PFSK-1 (cell line): ENCODE measurements around the gene PNLDC1.

ENCODE experiments used
- FOXP2 ChIP-seq: optimal IDR thresholded peaks from 2 replicates; pipeline ENCODE3; 2011; ENCODE audit warnings: borderline replicate concordance, control low read depth, inconsistent platforms; ENCODE audit not compliant: insufficient read depth; ENCODE audit errors: extremely low read length, extremely low read depth
- POLR2AphosphoS5 ChIP-seq: IDR thresholded peaks from 2 replicates; pipeline ENCODE4 v1.6.1; 2012; ENCODE audit warnings: low read depth, mild to moderate bottlenecking, control low read depth, low read length, moderate library complexity
- SIN3A ChIP-seq: IDR thresholded peaks from 2 replicates; pipeline ENCODE4 v1.6.1; 2012; ENCODE audit warnings: mild to moderate bottlenecking, low read length, moderate library complexity, borderline replicate concordance; ENCODE audit not compliant: insufficient read depth
- TAF1 ChIP-seq: IDR thresholded peaks from 2 replicates; pipeline ENCODE4 v1.6.1; 2012; ENCODE audit warnings: low read length, control low read depth, borderline replicate concordance; ENCODE audit not compliant: insufficient read depth
- TF ChIP-seq, protein P1 (sequence below), 2 experiments: IDR thresholded peaks; 2 replicates each; pipeline versions ENCODE4 v1.6.1 to v1.8.0; 2011 to 2012; ENCODE audit warnings: low read depth in 2 of 2, low read length in 2 of 2, control low read depth in 1 of 2, inconsistent platforms in 1 of 2, mild to moderate bottlenecking in 1 of 2, moderate library complexity in 1 of 2; ENCODE audit not compliant: insufficient read depth in 1 of 2

Gene PNLDC1

DNA sequence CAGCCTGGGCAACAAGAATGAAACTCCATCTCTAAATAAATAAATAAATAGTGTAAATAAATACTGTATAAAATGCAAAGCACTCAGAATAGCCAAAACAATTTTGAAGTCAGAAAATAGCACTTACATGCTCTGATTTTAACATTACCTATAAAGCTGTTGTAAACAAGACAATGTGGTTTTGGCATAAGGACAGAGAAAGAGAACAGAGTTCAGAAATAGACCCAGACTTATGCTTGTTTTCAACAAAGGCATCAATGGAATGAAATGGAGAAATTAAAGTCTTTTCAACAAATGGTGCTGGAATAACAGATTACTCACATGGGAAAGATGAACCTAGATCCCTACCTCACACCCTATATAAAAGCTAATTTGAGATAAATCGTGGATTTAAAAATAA lies 27.9 kb upstream of the PNLDC1 start:
- no peak for TF ChIP-seq POLR2AphosphoS5
- TF ChIP-seq FOXP2, result no peak
- TF ChIP-seq, protein P1, sequence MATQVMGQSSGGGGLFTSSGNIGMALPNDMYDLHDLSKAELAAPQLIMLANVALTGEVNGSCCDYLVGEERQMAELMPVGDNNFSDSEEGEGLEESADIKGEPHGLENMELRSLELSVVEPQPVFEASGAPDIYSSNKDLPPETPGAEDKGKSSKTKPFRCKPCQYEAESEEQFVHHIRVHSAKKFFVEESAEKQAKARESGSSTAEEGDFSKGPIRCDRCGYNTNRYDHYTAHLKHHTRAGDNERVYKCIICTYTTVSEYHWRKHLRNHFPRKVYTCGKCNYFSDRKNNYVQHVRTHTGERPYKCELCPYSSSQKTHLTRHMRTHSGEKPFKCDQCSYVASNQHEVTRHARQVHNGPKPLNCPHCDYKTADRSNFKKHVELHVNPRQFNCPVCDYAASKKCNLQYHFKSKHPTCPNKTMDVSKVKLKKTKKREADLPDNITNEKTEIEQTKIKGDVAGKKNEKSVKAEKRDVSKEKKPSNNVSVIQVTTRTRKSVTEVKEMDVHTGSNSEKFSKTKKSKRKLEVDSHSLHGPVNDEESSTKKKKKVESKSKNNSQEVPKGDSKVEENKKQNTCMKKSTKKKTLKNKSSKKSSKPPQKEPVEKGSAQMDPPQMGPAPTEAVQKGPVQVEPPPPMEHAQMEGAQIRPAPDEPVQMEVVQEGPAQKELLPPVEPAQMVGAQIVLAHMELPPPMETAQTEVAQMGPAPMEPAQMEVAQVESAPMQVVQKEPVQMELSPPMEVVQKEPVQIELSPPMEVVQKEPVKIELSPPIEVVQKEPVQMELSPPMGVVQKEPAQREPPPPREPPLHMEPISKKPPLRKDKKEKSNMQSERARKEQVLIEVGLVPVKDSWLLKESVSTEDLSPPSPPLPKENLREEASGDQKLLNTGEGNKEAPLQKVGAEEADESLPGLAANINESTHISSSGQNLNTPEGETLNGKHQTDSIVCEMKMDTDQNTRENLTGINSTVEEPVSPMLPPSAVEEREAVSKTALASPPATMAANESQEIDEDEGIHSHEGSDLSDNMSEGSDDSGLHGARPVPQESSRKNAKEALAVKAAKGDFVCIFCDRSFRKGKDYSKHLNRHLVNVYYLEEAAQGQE (IDR thresholded peaks at IDR 0.05; ENCODE audit: insufficient read depth in 1 of 2, low read depth in 2 of 2, low read length in 2 of 2), result no peak
- no peak for TF ChIP-seq TAF1

DNA sequence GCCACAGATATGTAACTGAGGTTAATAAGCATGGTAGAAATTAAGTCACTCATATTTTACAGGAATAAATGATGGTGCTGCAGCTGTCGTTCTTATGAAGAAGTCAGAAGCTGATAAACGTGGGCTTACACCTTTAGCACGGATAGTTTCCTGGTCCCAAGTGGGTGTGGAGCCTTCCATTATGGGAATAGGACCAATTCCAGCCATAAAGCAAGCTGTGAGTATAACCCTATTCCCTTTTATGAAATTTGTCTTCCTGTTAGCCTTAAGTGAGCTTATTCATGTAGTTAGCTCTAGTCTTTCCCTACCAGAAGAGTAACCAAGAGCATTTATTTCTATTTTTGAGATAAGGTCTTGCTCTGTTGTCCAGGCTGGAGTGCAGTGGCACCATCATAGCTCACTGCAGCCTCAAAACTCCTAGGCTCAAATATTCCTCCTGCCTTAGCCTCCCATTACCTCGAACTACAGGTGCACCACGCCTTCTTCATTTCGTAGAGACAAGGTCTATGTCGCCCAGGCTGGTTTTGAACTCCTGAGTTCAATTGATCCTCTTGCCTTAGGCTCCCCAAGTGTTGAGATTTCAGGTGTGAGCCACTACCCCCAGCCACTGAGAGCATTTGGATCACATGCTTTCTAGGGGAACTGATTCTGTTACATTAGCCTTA lies 22.7 kb upstream of the PNLDC1 start:
- TF ChIP-seq, protein P1 (IDR thresholded peaks at IDR 0.05; ENCODE audit: insufficient read depth in 1 of 2, low read depth in 2 of 2, low read length in 2 of 2), result no peak
- TF ChIP-seq FOXP2 (no peak), SIN3A (no peak), TAF1 (no peak)

DNA sequence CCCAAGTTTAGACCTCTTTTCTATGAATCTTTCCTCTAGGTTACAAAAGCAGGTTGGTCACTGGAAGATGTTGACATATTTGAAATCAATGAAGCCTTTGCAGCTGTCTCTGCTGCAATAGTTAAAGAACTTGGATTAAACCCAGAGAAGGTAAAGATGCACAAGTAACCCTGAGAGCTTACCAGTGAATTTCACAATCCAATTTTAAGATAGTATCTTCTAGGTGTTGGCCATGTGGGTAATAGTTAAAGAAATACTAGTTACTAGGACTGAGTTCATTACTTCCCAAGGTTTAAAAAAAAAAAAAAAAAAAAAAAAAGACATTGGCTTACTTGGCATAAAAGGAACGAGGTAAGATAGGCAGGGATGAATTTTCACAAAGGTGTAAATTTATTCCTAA lies 21.9 kb upstream of the PNLDC1 start:
- no peak for TF ChIP-seq POLR2AphosphoS5

DNA sequence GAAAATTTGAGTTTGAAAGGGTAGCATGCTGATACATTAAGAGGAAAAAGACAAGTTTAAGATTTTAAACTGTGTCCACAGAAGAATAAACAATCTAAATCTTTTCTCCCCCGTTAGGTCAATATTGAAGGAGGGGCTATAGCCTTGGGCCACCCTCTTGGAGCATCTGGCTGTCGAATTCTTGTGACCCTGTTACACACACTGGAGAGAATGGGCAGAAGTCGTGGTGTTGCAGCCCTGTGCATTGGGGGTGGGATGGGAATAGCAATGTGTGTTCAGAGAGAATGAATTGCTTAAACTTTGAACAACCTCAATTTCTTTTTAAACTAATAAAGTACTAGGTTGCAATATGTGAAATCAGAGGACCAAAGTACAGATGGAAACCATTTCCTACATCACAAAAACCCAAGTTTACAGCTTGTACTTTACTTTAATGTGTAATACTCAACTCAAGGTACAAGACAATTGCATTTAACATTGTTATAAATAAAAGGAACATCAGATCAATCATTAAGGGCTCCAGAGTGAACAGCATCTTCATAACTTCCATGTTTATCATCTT lies 21.5 kb upstream of the PNLDC1 start:
- TF ChIP-seq TAF1, result no peak
- TF ChIP-seq FOXP2, result no peak
- no peak for TF ChIP-seq SIN3A

DNA sequence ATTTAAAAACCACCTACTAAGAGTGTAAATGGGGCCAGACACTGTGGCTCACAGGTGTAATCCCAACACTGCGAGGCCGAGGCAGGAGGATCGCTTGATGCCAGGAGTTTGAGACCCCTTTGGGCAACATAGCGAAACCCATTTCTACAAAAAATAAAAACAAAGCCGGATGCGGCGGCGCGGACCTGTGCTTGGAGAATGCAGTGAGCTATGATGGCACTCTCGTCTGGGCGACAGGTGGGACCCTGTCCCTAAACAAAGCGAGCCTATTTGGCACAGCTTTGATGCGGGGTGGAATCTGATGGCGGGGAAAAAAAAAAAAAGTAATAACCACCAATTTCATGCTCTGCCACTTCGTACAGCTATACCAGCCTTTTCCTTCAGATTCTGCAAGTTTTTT lies 11.8 kb upstream of the PNLDC1 start:
- TF ChIP-seq FOXP2 (no peak), POLR2AphosphoS5 (no peak), TAF1 (no peak), SIN3A (peak; percentile 7; the same call in 1 of the 2 replicates)

DNA sequence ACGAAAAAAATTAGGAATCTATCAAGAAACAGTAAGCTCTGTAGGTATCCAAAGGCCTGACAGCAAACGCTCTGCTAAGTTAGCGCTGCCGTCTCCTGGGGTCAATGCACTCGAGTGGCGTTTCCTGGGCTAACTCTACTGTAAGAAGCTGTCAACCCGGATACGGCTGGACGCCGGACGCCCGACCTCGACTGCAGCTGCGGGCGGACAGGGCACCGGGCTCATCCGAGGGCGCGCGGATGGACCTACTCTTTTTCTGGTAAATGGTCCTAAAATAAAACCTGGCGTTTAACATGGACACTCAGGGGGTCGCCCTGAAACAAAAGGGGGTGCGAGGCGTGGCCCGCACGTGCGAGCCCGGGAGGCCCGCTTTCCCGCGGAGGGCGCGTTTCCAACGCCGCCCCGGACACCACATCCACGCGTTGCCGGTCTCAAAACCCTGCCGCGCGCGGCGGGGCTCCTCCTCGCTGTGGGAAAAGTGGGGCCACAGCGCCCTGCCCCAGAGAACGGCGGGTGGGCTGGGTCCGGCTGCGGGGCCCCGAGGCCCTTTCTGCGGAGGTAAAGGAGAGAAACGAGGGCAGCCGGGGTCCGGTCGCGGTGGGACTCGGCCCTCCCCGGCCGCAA lies 11.2 kb upstream of the PNLDC1 start:
- no peak for TF ChIP-seq FOXP2
- no peak for TF ChIP-seq POLR2AphosphoS5
- TF ChIP-seq, protein P1 (IDR thresholded peaks at IDR 0.05; ENCODE audit: insufficient read depth in 1 of 2, low read depth in 2 of 2, low read length in 2 of 2), result no peak; a peak in 1 of 4 replicates
- no peak for TF ChIP-seq TAF1
- no peak for TF ChIP-seq SIN3A
